Neural cell (in vitro differentiated cells): Measurements from ENCODE around the gene TTYH3.

Source experiments
- CTCF ChIP-seq: fragments of 450-650 bp; IDR thresholded peaks from 2 replicates; pipeline ENCODE4 v1.5.1; 2014; ENCODE audit warnings: antibody characterized with exemption, mild to moderate bottlenecking, moderate library complexity; ENCODE audit not compliant: poor library complexity, severe bottlenecking
- MXI1 ChIP-seq: fragments of 450-650 bp; conservative IDR thresholded peaks from 2 replicates; pipeline ENCODE4 v1.6.1; 2014; ENCODE audit warnings: antibody characterized with exemption, mild to moderate bottlenecking; ENCODE audit not compliant: poor library complexity, severe bottlenecking

- TF ChIP-seq CTCF, result no peak
- TF ChIP-seq MXI1, result no peak
These were observed 25.9 kb upstream of the TTYH3 start for GRCh38 chr7:2605608-2606538.
